GM12878 (cell line): ENCODE measurements around the gene PHC2. TPM values are rescaled to one million over a fixed set of nuclear protein-coding genes. Genes with fewer than 3 reads are reported as not detected.

Experiments used
- ATAC-seq: fragments of 200-7000 bp; cut with Tn5 transposase; 3 replicates; pipeline ENCODE4 v1.9.1; 2020; ENCODE audit warnings: mild to moderate bottlenecking, moderate library complexity
- BruUV-seq: library from RNA; stranded (reverse); fragments of 400-500 nt; replicated peaks from 2 replicates; lab custom pipeline; 2021; lab: Mats Ljungman, UMichigan
- CTCF ChIA-PET: fragments of 300-600 bp; sonication (Branson Sonifier 250); formaldehyde crosslinking; extraction: SDS; loops from one replicate; lab custom pipeline; 2021; ENCODE audit warnings: inconsistent platforms; lab: Yijun Ruan, JAX
- POLR2A ChIA-PET: fragments of 350-600 bp; formaldehyde crosslinking; extraction: SDS; loops from one replicate; lab custom pipeline; 2021; ENCODE audit warnings: inconsistent platforms; lab: Charles Lee
- RAD21 ChIA-PET: fragments of 300-600 bp; sonication (Branson Sonifier 250); formaldehyde crosslinking; loops from one replicate; lab custom pipeline; 2023; ENCODE audit warnings: antibody characterized with exemption; ENCODE audit not compliant: unreplicated experiment; lab: Charles Lee
- SMC1A ChIA-PET: fragments of 300-600 bp; sonication (Branson Sonifier 250); formaldehyde crosslinking; loops from one replicate; lab custom pipeline; 2023; ENCODE audit not compliant: unreplicated experiment, uncharacterized antibody; lab: Charles Lee
- DNase-seq: peaks from one replicate; pipeline ENCODE4 v3.0.0-alpha.2; 2011; ENCODE audit warnings: low read depth, low spot score
- FAIRE-seq: peaks from 3 replicates; lab custom pipeline; 2011; peaks lifted over from hg19 to GRCh38; lab: Jason Lieb, UNC
- H2AFZ ChIP-seq: 2 replicates; pipeline ENCODE4 v1.6.0; 2011; ENCODE audit warnings: low read depth, low read length, control low read depth; ENCODE audit not compliant: control insufficient read depth
- H3K27ac ChIP-seq: 2 replicates; pipeline ENCODE4 v1.5.1; 2011; ENCODE audit warnings: control low read depth; ENCODE audit not compliant: control insufficient read depth, insufficient read depth
- H3K27me3 ChIP-seq, 2 experiments: replicated peaks in 1 of 2; 2 replicates each; pipeline versions ENCODE4 v1.6.0 to v1.6.1; 2011; ENCODE audit warnings: low read length in 1 of 2; ENCODE audit not compliant: control insufficient read depth in 2 of 2, insufficient read depth in 2 of 2
- H3K36me3 ChIP-seq, 2 experiments: 2 replicates each; pipeline ENCODE4 v1.5.1; 2011; ENCODE audit warnings: low read length in 1 of 2; ENCODE audit not compliant: control insufficient read depth in 2 of 2, insufficient read depth in 2 of 2
- H3K4me1 ChIP-seq: 2 replicates; pipeline ENCODE4 v1.6.1; 2011; ENCODE audit warnings: mild to moderate bottlenecking, low read length, moderate library complexity, mixed read lengths; ENCODE audit not compliant: control insufficient read depth, insufficient read depth
- H3K4me2 ChIP-seq: 2 replicates; pipeline ENCODE4 v1.6.0; 2011; ENCODE audit warnings: control low read depth; ENCODE audit not compliant: control insufficient read depth, insufficient read depth
- H3K4me3 ChIP-seq: fragments of 200-600 bp; sonication (generic); 2 replicates; pipeline ENCODE4 v1.5.1; 2016
- H3K79me2 ChIP-seq: 2 replicates; pipeline ENCODE4 v1.6.0; 2011; ENCODE audit warnings: low read length; ENCODE audit not compliant: control insufficient read depth, insufficient read depth
- H3K9ac ChIP-seq: 2 replicates; pipeline ENCODE4 v1.8.0; 2011; ENCODE audit warnings: low read length, control low read depth, mixed read lengths; ENCODE audit not compliant: control insufficient read depth, insufficient read depth
- H3K9me3 ChIP-seq: replicated peaks from 3 replicates; pipeline ENCODE4 v1.5.1; 2011; ENCODE audit warnings: mild to moderate bottlenecking, low read length; ENCODE audit not compliant: control insufficient read depth, insufficient read depth
- H4K20me1 ChIP-seq: 2 replicates; pipeline ENCODE4 v1.6.0; 2011; ENCODE audit not compliant: control insufficient read depth, insufficient read depth
- BCL3 ChIP-seq: IDR thresholded peaks from 2 replicates; pipeline ENCODE4 v1.6.1; 2011; ENCODE audit warnings: borderline replicate concordance, low read depth, mild to moderate bottlenecking, moderate library complexity, low read length; ENCODE audit not compliant: insufficient read depth, poor library complexity, severe bottlenecking
- E2F8 ChIP-seq: fragments of 450-650 bp; IDR thresholded peaks from 2 replicates; pipeline ENCODE4 v1.6.1; 2018; ENCODE audit warnings: mild to moderate bottlenecking, low read depth, moderate library complexity; ENCODE audit not compliant: partially characterized antibody
- EGR1 ChIP-seq, 2 experiments: IDR thresholded peaks; 1 replicate in 1 of 2; 2 replicates in 1 of 2; pipeline ENCODE4 v1.6.1; 2011 to 2012; ENCODE audit warnings: low read depth in 2 of 2, low read length in 2 of 2, borderline replicate concordance in 1 of 2, mild to moderate bottlenecking in 1 of 2, moderate library complexity in 1 of 2
- MTA2 ChIP-seq: fragments of 450-650 bp; IDR thresholded peaks from 2 replicates; pipeline ENCODE4 v1.6.1; 2016; ENCODE audit warnings: low read depth, mild to moderate bottlenecking, moderate library complexity
- MYB ChIP-seq: fragments of 150-350 bp; IDR thresholded peaks from 2 replicates; pipeline ENCODE4 v1.6.1; 2014; ENCODE audit warnings: mild to moderate bottlenecking, low read depth, low read length, borderline replicate concordance
- NBN ChIP-seq: fragments of 450-650 bp; IDR thresholded peaks from 2 replicates; pipeline ENCODE4 v1.6.1; 2016
- NFYB ChIP-seq: IDR thresholded peaks from 2 replicates; pipeline ENCODE4 v1.6.1; 2011; ENCODE audit warnings: low read depth, mild to moderate bottlenecking, low read length, improper control_type of control experiment, moderate library complexity; ENCODE audit not compliant: insufficient read depth
- POLR2AphosphoS2 ChIP-seq: IDR thresholded peaks from 2 replicates; pipeline ENCODE4 v1.6.1; 2011; ENCODE audit warnings: low read depth, mild to moderate bottlenecking, low read length, improper control_type of control experiment, moderate library complexity
- RAD21 ChIP-seq: IDR thresholded peaks from 2 replicates; pipeline ENCODE4 v1.6.1; 2011; ENCODE audit warnings: mild to moderate bottlenecking, low read depth, low read length, moderate library complexity; ENCODE audit not compliant: insufficient read depth
- RAD51 ChIP-seq: fragments of 450-650 bp; IDR thresholded peaks from 2 replicates; pipeline ENCODE4 v1.6.1; 2016; ENCODE audit warnings: moderate library complexity, mild to moderate bottlenecking, inconsistent platforms
- RCOR1 ChIP-seq: conservative IDR thresholded peaks from 2 replicates; pipeline ENCODE4 v1.6.1; 2012; ENCODE audit warnings: low read depth, low read length, improper control_type of control experiment
- SP1 ChIP-seq: IDR thresholded peaks from one replicate; pipeline ENCODE4 v1.6.1; 2011; ENCODE audit warnings: low read depth, low read length
- STAT3 ChIP-seq: IDR thresholded peaks from 2 replicates; pipeline ENCODE4 v1.6.1; 2011; ENCODE audit warnings: low read depth, low read length, improper control_type of control experiment
- TAF1 ChIP-seq: IDR thresholded peaks from 2 replicates; pipeline ENCODE4 v1.6.1; 2011; ENCODE audit warnings: mild to moderate bottlenecking, low read depth, low read length, borderline replicate concordance
- WRNIP1 ChIP-seq: IDR thresholded peaks from 2 replicates; pipeline ENCODE4 v1.6.1; 2011; ENCODE audit warnings: low read depth, low read length, improper control_type of control experiment, borderline replicate concordance
- ZNF24 ChIP-seq: fragments of 450-650 bp; IDR thresholded peaks from 2 replicates; pipeline ENCODE4 v1.6.1; 2017; ENCODE audit warnings: antibody characterized with exemption, mild to moderate bottlenecking
- WGBS: methylation state at CpG from one replicate; pipeline ENCODE4 v1.1.6; 2016; ENCODE audit warnings: low lambda C conversion rate; ENCODE audit not compliant: insufficient replicate concordance, insufficient coverage; ENCODE audit errors: missing lambda C conversion rate; 5-methylcytosine and 5-hydroxymethylcytosine counted together
- in situ Hi-C: fragments of 300-500 bp; cut with MboI; formaldehyde crosslinking; loops from 9 replicates; pipeline ENCODE4 v1.14.3; 2018; ENCODE audit warnings: mixed read lengths
- intact Hi-C: fragments of 100-400 bp; cut with micrococcal nuclease; formaldehyde crosslinking; loops from one replicate; pipeline ENCODE4 v1.14.2; 2022; ENCODE audit not compliant: unreplicated experiment
- polyA plus RNA-seq, 11 experiments: library from polyadenylated mRNA; depleted of rRNA in 4 of 11; unstranded in 6 of 11; stranded (reverse) in 5 of 11; fragments of >200 nt; fragmentation: Nextera tagmentation in 4 of 11; fragmentation: Illumina TruSeq in 1 of 11; extraction: Ambion mirVana in 4 of 11; extraction: Trizol in 1 of 11; gene quantifications; 1 replicate in 1 of 11; 2 replicates in 10 of 11; pipeline versions ENCODE4 v1.2.1 to v1.2.3, GENCODE V29; 2011 to 2016; ENCODE audit warnings: inconsistent platforms in 2 of 11, missing spikeins in 2 of 11, low read depth in 1 of 11
- total RNA-seq, 4 experiments: library from RNA; depleted of rRNA in 3 of 4; stranded (reverse); fragments of >200 nt in 3 of 4; fragmentation: Illumina TruSeq in 1 of 4; extraction: Trizol in 1 of 4; gene quantifications; 2 replicates each; pipeline versions ENCODE4 v1.2.1 to v1.2.3, GENCODE V29; 2013 to 2021

The PHC2 gene
- total and polyA plus RNA-seq, 10 of the 15 experiments (the other 5 are each of a cell fraction or from before 2014, with no cell fraction given), result 2.0 to 35.9 (median 16.4) TPM

- no peak for TF ChIP-seq E2F8
- TF ChIP-seq RAD21, result no peak
- TF ChIP-seq TAF1, result no peak
- TF ChIP-seq MTA2, result no peak
Measured at GRCh38 chr1:33363470-33363861, 67.4 kb downstream of the PHC2 start (continued).

- no peak for TF ChIP-seq POLR2AphosphoS2
- TF ChIP-seq WRNIP1, result no peak
- no peak for TF ChIP-seq NFYB
- TF ChIP-seq RAD21, result no peak
- no peak for TF ChIP-seq SP1
- no peak for TF ChIP-seq STAT3
- no peak for TF ChIP-seq TAF1
- no peak for TF ChIP-seq RCOR1
- no peak for TF ChIP-seq ZNF24
- TF ChIP-seq RAD51, result no peak
- TF ChIP-seq MYB, result no peak
- no peak for TF ChIP-seq BCL3
- no peak for TF ChIP-seq NBN
- no peak for TF ChIP-seq EGR1 (IDR thresholded peaks at IDR 0.05; ENCODE audit: borderline replicate concordance in 1 of 2, low read depth in 2 of 2, low read length in 2 of 2)
- intact Hi-C loops (no loop called here), in situ Hi-C loops (no loop called here)
- no peaks in the 10 kb centered on the region for H4K20me1 ChIP-seq
- no peak overlapping the region for H3K4me3 ChIP-seq
- no peak overlapping the region for H3K9ac ChIP-seq
- DNase-seq (no peak), FAIRE-seq (no peak), ATAC-seq (no peak)
- no TSS peak for BruUV-seq
- ChIA-PET CTCF (interaction anchor here (0.8 to 4.3 kb wide), 4 partner anchors 24 to 429 kb away, joined by 3 to 47 read pairs (median 4); no protein-coding TSS in a partner anchor), SMC1A (interaction anchor here (0.7 to 8.5 kb wide), 6 partner anchors 12 to 250 kb away, joined by 3 to 71 read pairs (median 4); partner anchors contain the start of gene ZSCAN20), RAD21 (interaction anchor here (3.3 to 3.4 kb wide), 2 partner anchors 67 to 108 kb away, joined by 15 to 21 read pairs; partner anchors contain the start of gene ZSCAN20), POLR2A (interaction anchor here (0.6 kb wide), 1 partner anchor 11 kb away, joined by 5 read pairs; no protein-coding TSS in a partner anchor)
- no peak overlapping the region for H3K27ac ChIP-seq
- WGBS, result 53% methylated on average over 5 of the region's 5 CpGs
- no peak overlapping the region for H2AFZ ChIP-seq
- H3K36me3 ChIP-seq, result no peaks in the 10 kb centered on the region
- no peaks in the 10 kb centered on the region for H3K9me3 ChIP-seq
- H3K4me2 ChIP-seq, result no peak overlapping the region
- H3K4me1 ChIP-seq, result no peaks in the 10 kb centered on the region
- no peaks in the 10 kb centered on the region for H3K79me2 ChIP-seq
- no peaks in the 10 kb centered on the region for H3K27me3 ChIP-seq
Measured at GRCh38 chr1:33363021-33363420, 67.9 kb downstream of the PHC2 start.
